GM19193 (cell line): Measurements from ENCODE around the gene KLHL6.

ENCODE experiments used
- POLR2A ChIP-seq: IDR thresholded peaks from 4 replicates; pipeline ENCODE4 v1.6.1; 2011; ENCODE audit not compliant: insufficient read depth, insufficient read length; ENCODE audit errors: extremely low read depth

KLHL6 gene

GRCh38 chr3:183555541-183556081, at the start of gene KLHL6:
Gene KLHL6 (minus strand): TSS chr3:183555706. CDS start chr3:183555653, 53 bp downstream.
- peak; percentile 71 for TF ChIP-seq POLR2A

- TF ChIP-seq POLR2A, result no peak
These were observed 42.5 kb upstream of the KLHL6 start for GRCh38 chr3:183597959-183598358.

- no peak for TF ChIP-seq POLR2A
These were observed 39.1 kb upstream of the KLHL6 start for GRCh38 chr3:183594636-183595035.

GRCh38 chr3:183592821-183593220, 37.3 kb upstream of the KLHL6 start:
- no peak for TF ChIP-seq POLR2A

- TF ChIP-seq POLR2A, result no peak
These were observed 36.5 kb upstream of the KLHL6 start for GRCh38 chr3:183591881-183592521.

- TF ChIP-seq POLR2A, result no peak
These were observed 34.9 kb upstream of the KLHL6 start for GRCh38 chr3:183590442-183590841.

GRCh38 chr3:183587336-183587735, 31.8 kb upstream of the KLHL6 start:
- TF ChIP-seq POLR2A, result no peak

GRCh38 chr3:183586477-183586876, 31.0 kb upstream of the KLHL6 start:
- TF ChIP-seq POLR2A, result no peak

- no peak for TF ChIP-seq POLR2A
These were observed 29.4 kb upstream of the KLHL6 start for GRCh38 chr3:183584914-183585280.

GRCh38 chr3:183584246-183584913, 28.9 kb upstream of the KLHL6 start:
- TF ChIP-seq POLR2A, result no peak

GRCh38 chr3:183583331-183584245, 28.1 kb upstream of the KLHL6 start:
- TF ChIP-seq POLR2A, result no peak

- no peak for TF ChIP-seq POLR2A
These were observed 26.7 kb upstream of the KLHL6 start for GRCh38 chr3:183582161-183582560.

- TF ChIP-seq POLR2A, result no peak
These were observed 26.1 kb upstream of the KLHL6 start for GRCh38 chr3:183581496-183582155.
